NCI-H510A (cell line): Measurements from ENCODE around the gene ATP6V0A1.
"Not testable (repeated sequence)": the region's sequence is repeated elsewhere in the genome, so short reads cannot be mapped to it uniquely, and the experiment has no call there.

Experiments used
- DNase-seq: peaks from one replicate; lab custom pipeline; 2025; lab: John Stamatoyannopoulos, UW

The ATP6V0A1 gene

GRCh38 chr17:42519546-42520491, 61.1 kb downstream of the ATP6V0A1 start:
- DNase-seq = no peak

GRCh38 chr17:42520540-42520951, 61.9 kb downstream of the ATP6V0A1 start:
- no peak for DNase-seq

- DNase-seq = no peak
Observed at GRCh38 chr17:42521036-42521435, 62.4 kb downstream of the ATP6V0A1 start.

DNA sequence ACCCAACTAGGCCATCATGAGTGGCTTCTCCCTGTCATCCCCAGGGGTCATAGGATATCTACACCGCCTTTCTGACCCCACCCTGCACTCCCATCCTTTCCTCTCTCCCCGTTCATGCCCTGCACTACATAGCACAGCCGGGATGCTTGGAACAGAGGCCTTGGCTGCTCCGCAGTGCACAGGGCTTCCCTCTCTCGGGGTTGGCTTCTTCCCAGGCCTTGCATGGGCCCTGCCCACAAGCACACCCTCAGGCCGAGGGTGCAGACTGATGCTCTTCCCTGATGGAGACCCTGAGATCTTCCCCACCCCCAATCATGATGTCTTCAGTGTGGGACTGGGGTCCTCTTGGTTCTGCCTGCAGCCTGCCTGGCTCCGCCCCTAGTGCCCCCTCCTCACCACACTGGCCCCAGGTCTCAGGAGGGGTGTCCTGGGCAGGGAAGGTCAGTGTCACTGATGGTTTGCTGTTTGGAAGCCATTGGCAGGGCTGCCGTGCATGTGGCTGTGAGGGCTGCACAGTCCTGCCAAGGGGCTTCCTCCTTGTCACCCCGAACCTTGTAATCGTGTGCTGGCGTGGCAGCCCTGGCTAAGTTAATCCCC, 63.1 kb downstream of the ATP6V0A1 start:
- no peak for DNase-seq

GRCh38 chr17:42522263-42522790, 63.6 kb downstream of the ATP6V0A1 start:
- no peak for DNase-seq

DNA sequence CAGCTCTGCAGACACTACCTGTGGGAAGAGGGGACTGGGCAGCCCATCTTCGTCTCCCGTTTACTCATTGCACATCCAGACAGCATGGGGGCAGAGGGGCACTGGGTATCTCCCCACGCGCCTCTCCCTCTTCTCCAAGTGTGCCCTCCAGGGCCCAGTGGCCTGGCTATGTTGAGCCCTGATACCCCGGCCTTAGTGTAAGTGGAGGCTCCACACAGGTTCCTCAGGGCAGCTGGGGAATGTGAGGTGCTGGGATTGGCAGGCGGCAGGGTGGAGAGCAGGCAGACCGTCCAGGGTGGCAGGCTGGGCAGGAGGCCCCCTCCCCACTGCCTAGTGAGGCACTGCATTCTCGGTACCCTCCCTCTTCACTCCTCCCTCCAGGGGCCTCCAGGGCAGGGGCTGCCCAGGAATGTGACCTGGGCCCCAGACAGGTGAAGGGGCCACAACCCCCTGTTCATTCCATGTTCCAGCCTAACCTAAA, 64.2 kb downstream of the ATP6V0A1 start:
- DNase-seq = no peak

DNA sequence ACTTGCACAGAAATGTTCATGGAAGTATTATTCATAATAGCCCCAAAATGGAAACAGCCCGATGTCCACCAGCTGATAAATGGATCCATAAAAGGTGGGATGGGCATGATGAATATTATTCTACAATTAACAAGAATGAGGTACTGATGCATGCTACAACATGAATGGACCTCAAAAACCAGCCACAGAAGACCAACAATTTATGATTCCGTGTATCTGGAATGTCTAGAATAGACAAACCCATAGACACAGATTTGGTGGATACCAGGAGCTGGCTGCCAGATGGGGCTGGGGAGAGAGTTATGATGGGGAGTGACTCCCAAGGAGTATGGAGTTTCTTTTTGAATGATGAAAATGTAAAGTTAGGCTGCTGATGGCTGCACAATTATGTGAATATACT, 66.5 kb downstream of the ATP6V0A1 start:
- DNase-seq = no peak

GRCh38 chr17:42526031-42526444, 67.4 kb downstream of the ATP6V0A1 start:
- no peak for DNase-seq

DNA sequence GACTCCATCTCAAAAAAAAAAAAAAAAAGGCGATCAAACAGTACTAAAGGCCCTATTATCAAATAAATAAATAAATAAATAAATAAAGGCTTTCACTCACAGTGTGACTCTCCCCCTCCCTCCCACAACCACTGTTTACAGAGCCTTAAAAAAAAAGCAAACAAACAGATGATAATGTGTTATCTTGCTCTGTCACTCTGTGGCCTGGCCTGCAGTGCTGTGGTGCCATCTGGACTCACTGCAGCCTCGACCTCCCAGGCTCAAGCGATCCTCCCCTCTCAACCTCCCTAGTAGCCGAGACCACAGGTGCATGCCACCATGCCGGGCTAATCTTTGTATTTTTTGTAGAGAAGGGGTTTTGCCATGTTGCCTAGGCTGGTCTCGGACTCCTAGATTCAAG, 69.3 kb downstream of the ATP6V0A1 start:
- DNase-seq = no peak

- DNase-seq = no peak
Observed at GRCh38 chr17:42529061-42529460, 70.4 kb downstream of the ATP6V0A1 start.

DNA sequence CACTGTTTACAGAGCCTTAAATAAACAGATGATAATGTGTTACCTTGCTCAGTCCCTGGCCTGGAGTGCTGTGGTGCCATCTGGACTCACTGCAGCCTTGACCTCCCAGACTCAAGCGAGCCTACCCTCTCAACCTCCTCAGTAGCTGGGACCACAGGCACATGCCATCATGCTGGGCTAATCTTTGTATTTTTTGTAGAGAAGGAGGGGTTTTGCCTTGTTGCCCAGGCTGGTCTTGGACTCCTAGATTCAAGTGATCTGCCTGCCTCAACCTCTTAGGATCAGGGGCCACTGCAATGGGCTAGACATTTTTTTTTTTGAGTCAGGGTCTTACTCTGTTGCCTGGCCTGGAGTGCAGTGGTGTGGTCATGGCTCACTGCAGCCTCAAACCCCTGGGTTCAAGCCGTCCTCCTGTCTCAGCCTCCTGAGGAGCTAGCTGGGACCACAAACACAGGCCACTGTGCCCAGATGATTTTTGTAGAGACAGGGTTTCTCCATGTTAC, 72.3 kb downstream of the ATP6V0A1 start:
- peak; percentile 24 for DNase-seq

GRCh38 chr17:42531455-42532354, 73.0 kb downstream of the ATP6V0A1 start:
- peak; percentile 56 for DNase-seq

DNA sequence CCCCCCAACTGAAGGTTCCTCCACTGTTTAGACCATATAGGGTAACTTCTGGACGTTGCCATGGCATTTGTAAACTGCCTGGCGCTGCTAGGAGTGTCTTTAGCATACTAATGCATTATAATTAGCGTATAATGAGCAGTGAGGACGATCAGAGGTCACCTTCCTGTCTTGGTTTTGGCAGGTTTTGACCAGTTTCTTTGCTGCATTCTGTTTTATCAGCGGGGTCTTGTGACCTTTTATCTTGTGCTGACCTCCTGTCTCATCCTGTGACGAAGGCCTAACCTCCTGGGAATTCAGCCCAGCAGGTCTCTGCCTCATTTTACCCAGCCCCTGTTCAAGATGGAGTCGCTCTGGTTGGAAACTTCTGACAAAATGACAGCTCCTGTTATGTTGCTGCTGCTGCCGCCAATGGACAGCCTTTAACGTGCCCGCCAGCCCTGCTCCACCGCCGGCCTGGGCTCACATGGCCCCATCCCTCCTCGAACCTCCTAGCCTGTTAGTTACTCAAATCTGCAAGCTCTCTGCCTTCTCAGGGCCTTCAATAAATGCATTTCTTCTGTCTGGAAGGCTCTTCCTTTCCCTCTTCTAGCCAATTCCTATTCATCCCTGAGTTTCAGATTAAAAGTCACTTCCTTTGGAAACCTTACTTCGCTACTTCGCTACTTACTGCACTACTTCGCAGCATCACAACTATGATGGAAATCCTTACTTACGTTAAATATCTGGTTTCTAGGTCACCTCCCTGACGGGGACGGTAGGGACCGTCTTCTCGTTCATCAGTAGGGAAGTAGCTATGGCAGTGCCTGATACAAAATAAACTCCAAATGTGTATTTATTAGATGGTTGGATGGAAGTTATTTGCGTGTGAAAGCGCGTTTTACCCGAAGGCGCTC, 76.7 kb downstream of the ATP6V0A1 start:
- DNase-seq = no peak

DNA sequence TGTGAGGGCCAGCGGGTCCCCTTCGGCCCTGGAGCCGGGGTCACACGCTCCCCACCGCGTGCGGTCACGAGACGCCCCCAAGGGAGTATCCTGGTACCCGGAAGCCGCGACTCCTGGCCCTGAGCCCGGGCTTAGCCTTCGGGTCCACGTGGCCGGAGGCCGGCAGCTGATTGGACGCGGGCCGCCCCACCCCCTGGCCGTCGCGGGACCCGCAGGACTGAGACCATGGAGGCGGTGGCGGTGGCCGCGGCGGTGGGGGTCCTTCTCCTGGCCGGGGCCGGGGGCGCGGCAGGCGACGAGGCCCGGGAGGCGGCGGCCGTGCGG, 77.3 kb downstream of the ATP6V0A1 start, which contains the start of gene NAGLU:
TSS of gene NAGLU (plus strand) at position 194 of the 324 bp plus-strand sequence. CDS start at position 226, 32 bp downstream.
- DNase-seq = peak; percentile 81

DNA sequence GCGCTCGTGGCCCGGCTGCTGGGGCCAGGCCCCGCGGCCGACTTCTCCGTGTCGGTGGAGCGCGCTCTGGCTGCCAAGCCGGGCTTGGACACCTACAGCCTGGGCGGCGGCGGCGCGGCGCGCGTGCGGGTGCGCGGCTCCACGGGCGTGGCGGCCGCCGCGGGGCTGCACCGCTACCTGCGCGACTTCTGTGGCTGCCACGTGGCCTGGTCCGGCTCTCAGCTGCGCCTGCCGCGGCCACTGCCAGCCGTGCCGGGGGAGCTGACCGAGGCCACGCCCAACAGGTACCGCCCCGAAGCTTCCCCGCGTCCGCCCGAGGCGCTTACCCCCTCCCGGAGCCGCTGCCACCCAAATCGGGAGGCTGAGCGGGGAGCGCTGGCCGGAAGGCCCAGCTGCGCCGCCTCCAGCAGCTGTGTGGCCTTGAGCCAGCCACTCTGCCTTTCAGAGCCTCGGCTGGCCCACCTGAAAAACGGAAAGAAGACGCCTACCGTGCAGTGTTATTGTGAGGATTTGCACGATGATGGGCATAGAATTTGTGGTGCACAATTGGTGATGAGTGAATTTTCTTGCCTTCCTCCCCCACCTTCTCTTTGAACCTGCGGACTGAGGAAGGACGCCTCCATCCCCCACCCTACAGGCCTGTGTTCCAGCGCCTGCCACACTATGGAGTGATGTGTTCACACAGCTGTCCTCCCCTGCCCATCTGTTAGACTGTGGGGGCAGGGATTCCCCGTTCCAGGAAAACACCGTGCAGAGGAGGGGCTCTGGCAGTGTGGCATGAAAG, 77.9 kb downstream of the ATP6V0A1 start:
- peak; percentile 83 for DNase-seq

DNA sequence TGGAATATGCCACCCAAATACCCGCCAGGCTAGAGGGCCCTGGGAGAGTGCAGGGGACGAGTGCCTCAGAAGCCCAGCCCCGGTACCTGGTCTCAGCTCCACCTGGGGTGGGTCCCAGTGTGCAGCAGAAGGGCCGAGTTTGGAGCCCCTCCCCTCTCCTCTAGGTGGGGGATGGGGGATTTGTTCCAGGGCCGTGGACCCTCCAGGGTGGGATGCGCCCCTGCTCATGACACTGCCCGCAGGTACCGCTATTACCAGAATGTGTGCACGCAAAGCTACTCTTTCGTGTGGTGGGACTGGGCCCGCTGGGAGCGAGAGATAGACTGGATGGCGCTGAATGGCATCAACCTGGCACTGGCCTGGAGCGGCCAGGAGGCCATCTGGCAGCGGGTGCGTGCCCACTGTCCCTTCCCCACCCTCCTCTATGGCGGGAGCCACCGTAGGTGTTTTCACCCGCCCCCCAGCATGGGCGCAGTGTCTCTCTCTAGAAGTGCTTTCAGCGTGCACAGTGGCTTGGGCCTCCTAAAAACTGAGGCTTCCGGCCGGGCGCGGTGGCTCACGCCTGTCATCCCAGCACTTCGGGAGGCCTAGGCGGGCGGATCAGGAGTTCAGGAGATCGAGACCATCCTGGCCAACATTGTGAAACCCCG, 78.6 kb downstream of the ATP6V0A1 start:
- DNase-seq = no peak

DNA sequence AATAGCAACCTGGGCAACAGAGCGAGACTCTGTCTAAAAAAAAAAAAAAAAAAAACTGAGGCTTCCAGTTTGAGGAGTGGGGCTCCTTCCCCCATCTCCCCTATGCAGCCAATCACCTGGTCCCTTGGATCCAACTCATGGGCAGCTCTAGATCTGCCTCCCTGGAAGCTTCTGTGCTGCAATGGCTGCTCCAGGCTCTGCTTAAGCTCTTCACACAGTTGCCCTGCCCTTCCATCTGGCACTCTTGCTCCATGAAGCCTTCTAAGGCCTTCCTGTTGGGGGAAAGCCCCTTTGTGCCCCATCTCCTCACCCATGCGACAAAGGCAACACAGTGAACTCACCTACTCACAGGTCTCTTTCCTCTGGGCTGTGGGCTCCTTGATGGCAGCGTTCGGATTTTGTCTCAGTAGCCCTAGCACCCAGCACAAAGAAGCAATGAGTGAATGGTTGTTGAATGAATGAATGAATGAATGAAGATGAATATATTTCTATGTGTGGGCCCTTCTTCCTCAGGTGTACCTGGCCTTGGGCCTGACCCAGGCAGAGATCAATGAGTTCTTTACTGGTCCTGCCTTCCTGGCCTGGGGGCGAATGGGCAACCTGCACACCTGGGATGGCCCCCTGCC, 79.3 kb downstream of the ATP6V0A1 start:
- DNase-seq = no peak

DNA sequence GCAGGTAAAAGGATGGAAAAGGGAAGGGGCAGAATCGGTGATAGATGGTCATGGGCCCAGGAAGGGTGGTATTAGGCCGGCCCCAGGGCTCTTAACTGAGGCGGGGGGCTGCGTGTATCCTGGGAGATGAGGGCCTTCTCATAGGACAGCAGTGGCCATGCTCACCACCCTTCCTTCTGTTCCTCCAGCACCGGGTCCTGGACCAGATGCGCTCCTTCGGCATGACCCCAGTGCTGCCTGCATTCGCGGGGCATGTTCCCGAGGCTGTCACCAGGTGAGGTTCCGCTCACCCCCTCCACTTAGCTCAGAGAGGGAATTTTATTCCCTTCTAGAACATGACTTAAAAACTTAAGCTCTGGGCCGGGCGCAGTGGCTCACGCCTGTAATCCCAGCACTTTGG, 79.8 kb downstream of the ATP6V0A1 start:
- no peak for DNase-seq

- DNase-seq = not testable (repeated sequence)
Observed at GRCh38 chr17:42540558-42540957, 81.9 kb downstream of the ATP6V0A1 start.
